Endodermal cell (in vitro differentiated cells): ENCODE measurements around the gene CRACDL. TPM values are rescaled to one million over a fixed set of nuclear protein-coding genes. Genes with fewer than 3 reads are reported as not detected.

Experiments used
- DNase-seq: peaks from one replicate; pipeline ENCODE4 v3.0.0-alpha.2; 2017
- H3K27ac ChIP-seq: 2 replicates; pipeline ENCODE4 v1.5.1; 2013; ENCODE audit warnings: mild to moderate bottlenecking, low read depth, low read length, moderate library complexity
- H3K27me3 ChIP-seq: 2 replicates; pipeline ENCODE4 v1.6.1; 2013; ENCODE audit warnings: mild to moderate bottlenecking, low read length, moderate library complexity; ENCODE audit not compliant: insufficient read depth, control insufficient read depth, poor library complexity, severe bottlenecking
- H3K36me3 ChIP-seq: 2 replicates; pipeline ENCODE4 v1.7.0; 2013; ENCODE audit warnings: mild to moderate bottlenecking, low read length, moderate library complexity; ENCODE audit not compliant: control insufficient read depth, insufficient read depth
- H3K4me1 ChIP-seq: one replicate; pipeline ENCODE4 v1.7.0; 2013; ENCODE audit warnings: low read length; ENCODE audit not compliant: control insufficient read depth, insufficient read depth
- H3K4me3 ChIP-seq: 2 replicates; pipeline ENCODE4 v1.5.1; 2013; ENCODE audit warnings: mild to moderate bottlenecking, low read length, moderate library complexity
- H3K9ac ChIP-seq: 2 replicates; pipeline ENCODE4 v1.6.1; 2013; ENCODE audit warnings: mild to moderate bottlenecking, low read length, moderate library complexity; ENCODE audit not compliant: poor library complexity, severe bottlenecking; ENCODE audit errors: extremely low read depth
- H3K9me3 ChIP-seq: 2 replicates; pipeline ENCODE4 v1.6.1; 2013; ENCODE audit warnings: mild to moderate bottlenecking, low read length, moderate library complexity; ENCODE audit not compliant: control insufficient read depth
- H3K27ac Mint-ChIP-seq: 2 replicates; pipeline ENCODE4 v1.8.0; 2020; ENCODE audit warnings: mixed read lengths
- H3K27me3 Mint-ChIP-seq: 2 replicates; pipeline ENCODE4 v1.8.0; 2021; ENCODE audit warnings: mild to moderate bottlenecking, mixed read lengths; ENCODE audit not compliant: insufficient read depth
- H3K36me3 Mint-ChIP-seq: 2 replicates; pipeline ENCODE4 v1.8.0; 2020; ENCODE audit warnings: low read depth, mixed read lengths
- H3K4me1 Mint-ChIP-seq: 2 replicates; pipeline ENCODE4 v1.8.0; 2020; ENCODE audit warnings: mixed read lengths
- H3K4me3 Mint-ChIP-seq: 2 replicates; pipeline ENCODE4 v1.8.0; 2020; ENCODE audit warnings: mild to moderate bottlenecking, moderate library complexity, mixed read lengths
- H3K9me3 Mint-ChIP-seq: 2 replicates; pipeline ENCODE4 v1.8.0; 2020; ENCODE audit warnings: mild to moderate bottlenecking, mixed read lengths
- WGBS, 2 experiments: methylation state at CpG; one replicate each; pipeline versions ENCODE4 v1.1.5 to v1.1.7; 2013; ENCODE audit warnings: missing lambda C conversion rate in 2 of 2, mixed read lengths in 1 of 2; ENCODE audit not compliant: insufficient coverage in 1 of 2, insufficient read length in 1 of 2; 5-methylcytosine and 5-hydroxymethylcytosine counted together
- total RNA-seq, 2 donors: library from RNA; stranded (reverse); fragmentation: NEBNext Ultra II Directional in 1 of 2; extraction: Animal tissue kit (Norgen Biotek cat#: 25700) in 1 of 2; gene quantifications; 2 replicates in 1 of 2; 3 replicates in 1 of 2; pipeline ENCODE4 v1.2.1, GENCODE V29; 2021
- TF ChIP-seq, protein P1 (sequence below): fragments of 200-600 bp; sonication (generic); conservative IDR thresholded peaks from 2 replicates; pipeline ENCODE4 v1.5.0; 2021; ENCODE audit warnings: antibody characterized with exemption, mild to moderate bottlenecking

Gene CRACDL
- total RNA-seq, 2 donors from 2014 or later: 0.26 to 0.31 TPM

DNA sequence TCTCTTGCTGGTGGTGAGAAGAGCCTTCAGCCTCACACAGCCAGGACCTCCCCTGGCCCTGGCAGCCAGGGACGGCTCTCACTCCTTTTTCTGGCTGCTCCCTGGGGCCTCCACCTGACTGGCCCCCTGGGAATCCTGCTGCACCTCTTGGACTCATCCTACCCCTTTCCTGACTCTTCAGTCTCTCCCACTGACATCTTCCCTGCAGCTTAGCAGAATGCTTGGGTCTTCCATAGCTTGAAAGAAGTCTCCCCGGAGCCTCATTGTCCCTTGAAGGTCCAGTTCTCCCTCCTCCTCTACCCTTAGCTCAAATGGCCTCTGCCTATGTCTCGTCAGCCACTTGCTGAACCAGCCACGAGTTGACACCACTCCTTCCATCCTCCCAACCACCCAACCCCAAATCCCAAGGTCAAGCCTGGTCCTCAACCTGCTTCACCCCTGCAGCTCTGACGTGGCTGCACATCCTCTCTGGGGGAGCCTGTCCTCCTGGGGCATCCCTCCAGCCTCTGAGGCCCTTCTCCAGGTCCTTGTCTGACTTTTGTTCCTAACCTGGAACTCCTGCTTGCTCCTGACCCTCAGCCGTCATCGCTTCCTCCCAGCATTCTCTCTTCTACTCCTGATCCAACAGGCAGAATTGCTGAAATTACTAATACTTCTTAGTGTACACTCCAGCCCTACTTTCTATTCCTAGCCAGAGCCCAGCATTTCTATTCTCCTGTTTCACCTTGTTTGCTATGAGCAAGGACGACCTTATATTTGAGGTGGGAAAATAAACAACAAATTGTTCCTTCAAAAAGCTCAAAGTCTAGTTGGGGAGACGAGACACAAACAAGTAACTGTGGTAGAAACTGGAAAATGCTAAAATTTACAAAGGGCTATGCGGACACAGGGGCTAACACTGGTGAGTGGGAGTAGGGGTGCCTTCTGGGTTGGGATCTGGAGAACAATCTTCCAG is 136.4 kb downstream of the CRACDL start:
- no peak overlapping the region for H3K27ac ChIP-seq
- H3K36me3 ChIP-seq: no peaks in the 10 kb centered on the region
- no peaks in the 10 kb centered on the region for H3K36me3 Mint-ChIP-seq
- H3K9me3 Mint-ChIP-seq: no peaks in the 10 kb centered on the region
- H3K4me1 Mint-ChIP-seq: no peaks in the 10 kb centered on the region
- 90 to 97% methylated on average over 7 to 10 of the region's 10 CpGs for WGBS, 2 experiments
- peaks cover 6% of the 10 kb centered on the region for H3K27me3 ChIP-seq
- peaks cover 17% of the 10 kb centered on the region for H3K27me3 Mint-ChIP-seq
- H3K9me3 ChIP-seq: no peaks in the 10 kb centered on the region
- H3K4me1 ChIP-seq: no peaks in the 10 kb centered on the region
- no peak overlapping the region for H3K9ac ChIP-seq
- no peak overlapping the region for H3K4me3 Mint-ChIP-seq
- no peak overlapping the region for H3K4me3 ChIP-seq
- H3K27ac Mint-ChIP-seq: no peak overlapping the region
- DNase-seq: no peak
- TF ChIP-seq, protein P1, sequence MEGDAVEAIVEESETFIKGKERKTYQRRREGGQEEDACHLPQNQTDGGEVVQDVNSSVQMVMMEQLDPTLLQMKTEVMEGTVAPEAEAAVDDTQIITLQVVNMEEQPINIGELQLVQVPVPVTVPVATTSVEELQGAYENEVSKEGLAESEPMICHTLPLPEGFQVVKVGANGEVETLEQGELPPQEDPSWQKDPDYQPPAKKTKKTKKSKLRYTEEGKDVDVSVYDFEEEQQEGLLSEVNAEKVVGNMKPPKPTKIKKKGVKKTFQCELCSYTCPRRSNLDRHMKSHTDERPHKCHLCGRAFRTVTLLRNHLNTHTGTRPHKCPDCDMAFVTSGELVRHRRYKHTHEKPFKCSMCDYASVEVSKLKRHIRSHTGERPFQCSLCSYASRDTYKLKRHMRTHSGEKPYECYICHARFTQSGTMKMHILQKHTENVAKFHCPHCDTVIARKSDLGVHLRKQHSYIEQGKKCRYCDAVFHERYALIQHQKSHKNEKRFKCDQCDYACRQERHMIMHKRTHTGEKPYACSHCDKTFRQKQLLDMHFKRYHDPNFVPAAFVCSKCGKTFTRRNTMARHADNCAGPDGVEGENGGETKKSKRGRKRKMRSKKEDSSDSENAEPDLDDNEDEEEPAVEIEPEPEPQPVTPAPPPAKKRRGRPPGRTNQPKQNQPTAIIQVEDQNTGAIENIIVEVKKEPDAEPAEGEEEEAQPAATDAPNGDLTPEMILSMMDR: no peak

DNA sequence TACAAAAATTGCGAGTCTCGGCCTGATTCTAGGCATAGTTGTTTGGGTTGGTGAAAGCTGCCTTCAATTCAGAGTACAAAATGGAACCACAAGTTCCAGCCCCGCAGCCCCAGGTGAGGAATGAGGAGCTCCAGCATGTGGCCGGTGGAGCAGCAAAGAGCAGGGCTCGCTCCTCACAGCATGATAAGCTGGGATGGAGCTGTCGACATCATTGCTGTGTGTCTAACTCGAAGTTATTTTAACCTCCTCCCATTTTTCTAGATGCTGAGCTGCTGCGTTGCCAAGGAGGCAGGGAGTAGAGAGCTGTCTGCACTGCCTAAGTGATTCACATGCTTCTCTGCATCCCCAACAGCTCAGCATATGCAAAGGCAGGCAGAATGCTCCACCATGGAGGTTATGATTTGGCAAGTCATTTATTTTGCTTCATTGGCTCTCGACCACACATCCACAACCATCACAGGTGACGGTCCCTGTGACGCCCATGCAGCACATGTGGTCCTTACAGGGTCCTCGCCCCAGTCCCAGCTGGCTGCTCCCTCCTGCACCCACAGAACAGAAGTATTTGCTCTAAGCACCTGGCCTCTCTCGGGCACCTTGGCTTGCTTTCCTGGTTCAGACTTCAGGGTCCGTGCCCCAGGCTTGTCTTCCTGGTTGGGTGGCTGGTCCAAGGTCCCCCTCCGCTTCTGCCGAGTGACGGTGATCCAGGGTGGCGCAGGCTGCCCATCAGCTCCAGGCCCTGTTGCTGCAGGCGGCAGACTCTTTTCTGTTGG is 139.1 kb downstream of the CRACDL start:
- H3K9me3 Mint-ChIP-seq: no peaks in the 10 kb centered on the region
- TF ChIP-seq, protein P1: no peak
- H3K4me3 Mint-ChIP-seq: no peak overlapping the region

DNA sequence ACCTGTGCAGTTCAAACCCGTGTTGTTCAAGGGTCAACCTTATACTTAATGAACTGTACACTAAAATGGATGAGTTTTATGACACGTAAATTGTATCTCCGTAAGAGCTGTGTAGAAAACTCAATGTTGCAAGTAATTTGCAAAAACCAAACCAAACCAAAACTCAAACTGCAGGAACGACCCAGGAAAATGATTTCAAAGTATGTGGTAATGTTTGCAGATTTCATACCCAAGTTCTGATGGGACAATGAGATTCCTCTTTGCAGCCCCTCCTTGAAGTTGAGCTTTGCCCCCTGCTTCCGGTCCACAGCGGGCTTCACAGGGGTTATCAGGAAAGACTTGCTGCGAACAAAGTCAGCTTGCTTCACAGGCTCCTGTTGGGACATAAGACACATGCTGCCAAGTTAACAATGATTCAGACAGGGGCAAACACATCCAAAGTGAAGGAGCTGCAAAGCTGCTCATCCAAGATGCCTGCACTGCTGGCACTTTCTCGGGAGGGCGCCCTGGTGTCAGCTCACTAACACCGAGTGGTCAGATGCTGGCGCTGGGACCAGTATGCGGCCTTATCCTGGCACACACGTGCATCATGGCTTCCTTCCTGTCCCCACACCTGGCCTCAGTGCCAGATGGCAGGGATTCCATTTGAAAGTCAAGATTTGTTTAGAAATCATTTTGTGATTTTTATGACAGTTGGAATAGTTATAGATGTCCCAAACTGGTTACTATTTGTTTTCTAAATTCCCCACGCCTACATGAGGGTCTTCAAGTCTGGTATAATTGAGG is 139.9 kb downstream of the CRACDL start:
- H3K27me3 ChIP-seq: peaks cover 6% of the 10 kb centered on the region
- no peak for DNase-seq
- H3K27ac Mint-ChIP-seq: no peak overlapping the region
- H3K36me3 Mint-ChIP-seq: no peaks in the 10 kb centered on the region
- H3K9ac ChIP-seq: no peak overlapping the region
- H3K27ac ChIP-seq: no peak overlapping the region
- no peaks in the 10 kb centered on the region for H3K9me3 Mint-ChIP-seq
- no peak overlapping the region for H3K4me3 Mint-ChIP-seq
- H3K4me3 ChIP-seq: no peak overlapping the region
- TF ChIP-seq, protein P1: no peak
- no peaks in the 10 kb centered on the region for H3K36me3 ChIP-seq
- H3K4me1 Mint-ChIP-seq: no peaks in the 10 kb centered on the region
- no peaks in the 10 kb centered on the region for H3K9me3 ChIP-seq
- peaks cover 17% of the 10 kb centered on the region for H3K27me3 Mint-ChIP-seq
- WGBS, 2 experiments: 87 to 93% methylated on average over 13 to 14 of the region's 14 CpGs
- H3K4me1 ChIP-seq: no peaks in the 10 kb centered on the region

More for the DNA sequence above, 139.1 kb downstream of the CRACDL start:
- Mint-ChIP-seq H3K27ac (no peak overlapping the region), H3K36me3 (no peaks in the 10 kb centered on the region), H3K27me3 (peaks cover 17% of the 10 kb centered on the region), H3K4me1 (no peaks in the 10 kb centered on the region)
- Histone ChIP-seq H3K4me3 (no peak overlapping the region), H3K9ac (no peak overlapping the region), H3K27ac (no peak overlapping the region), H3K9me3 (no peaks in the 10 kb centered on the region), H3K27me3 (peaks cover 6% of the 10 kb centered on the region), H3K4me1 (no peaks in the 10 kb centered on the region), H3K36me3 (no peaks in the 10 kb centered on the region)
- DNase-seq: no peak
- WGBS, 2 experiments: 91% methylated on average over 11 to 19 of the region's 19 CpGs
